ENCODE measurements around the gene PARM1.

DNA sequence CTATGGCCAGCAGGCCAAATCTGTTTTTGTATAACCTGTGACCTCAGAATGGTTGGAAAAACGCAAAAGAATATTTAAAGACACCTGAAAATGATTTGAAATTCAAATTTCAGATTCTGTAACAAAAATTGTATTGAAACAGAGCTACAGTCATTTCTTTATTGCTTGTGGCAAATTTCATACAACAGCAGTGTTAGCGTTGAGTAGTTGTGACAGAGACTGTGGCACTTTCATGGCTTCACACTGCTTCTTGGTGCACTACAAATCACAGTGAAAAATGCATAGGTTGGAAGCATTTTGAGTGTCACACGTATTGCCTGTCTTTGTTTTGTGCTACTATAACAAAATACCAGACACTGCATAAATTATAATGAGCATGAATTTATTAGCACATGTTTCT, 12.2 kb upstream of the PARM1 start:
- TF ChIP-seq, protein P1, sequence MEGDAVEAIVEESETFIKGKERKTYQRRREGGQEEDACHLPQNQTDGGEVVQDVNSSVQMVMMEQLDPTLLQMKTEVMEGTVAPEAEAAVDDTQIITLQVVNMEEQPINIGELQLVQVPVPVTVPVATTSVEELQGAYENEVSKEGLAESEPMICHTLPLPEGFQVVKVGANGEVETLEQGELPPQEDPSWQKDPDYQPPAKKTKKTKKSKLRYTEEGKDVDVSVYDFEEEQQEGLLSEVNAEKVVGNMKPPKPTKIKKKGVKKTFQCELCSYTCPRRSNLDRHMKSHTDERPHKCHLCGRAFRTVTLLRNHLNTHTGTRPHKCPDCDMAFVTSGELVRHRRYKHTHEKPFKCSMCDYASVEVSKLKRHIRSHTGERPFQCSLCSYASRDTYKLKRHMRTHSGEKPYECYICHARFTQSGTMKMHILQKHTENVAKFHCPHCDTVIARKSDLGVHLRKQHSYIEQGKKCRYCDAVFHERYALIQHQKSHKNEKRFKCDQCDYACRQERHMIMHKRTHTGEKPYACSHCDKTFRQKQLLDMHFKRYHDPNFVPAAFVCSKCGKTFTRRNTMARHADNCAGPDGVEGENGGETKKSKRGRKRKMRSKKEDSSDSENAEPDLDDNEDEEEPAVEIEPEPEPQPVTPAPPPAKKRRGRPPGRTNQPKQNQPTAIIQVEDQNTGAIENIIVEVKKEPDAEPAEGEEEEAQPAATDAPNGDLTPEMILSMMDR (IDR thresholded peaks at IDR 0.05 in 8 of 11, conservative IDR thresholded peaks at IDR 0.05 in 3 of 11): no peak
- TF ChIP-seq POLR2A (IDR thresholded peaks at IDR 0.05): no peak

Data from spleen (tissue), 7 donors.